Thyroid gland (tissue), 4 donors: ENCODE measurements around the gene SLCO2A1.

ENCODE experiments used
- CTCF ChIP-seq, 6 experiments: fragments of 200-600 bp in 3 of 6; fragments of 450-650 bp in 3 of 6; sonication (generic) in 3 of 6; IDR thresholded peaks; one replicate each; pipeline ENCODE4 v1.5.1; 2016 to 2019; ENCODE audit warnings: antibody characterized with exemption in 6 of 6, mild to moderate bottlenecking in 2 of 6, inconsistent platforms in 1 of 6, moderate library complexity in 1 of 6
- POLR2A ChIP-seq, 2 donors: fragments of 450-650 bp; IDR thresholded peaks; one replicate each; pipeline ENCODE4 v1.6.1; 2017; ENCODE audit warnings: antibody characterized with exemption in 2 of 2, mild to moderate bottlenecking in 2 of 2, moderate library complexity in 1 of 2

GRCh38 chr3:133965906-133966305 lies 63.8 kb downstream of the SLCO2A1 start:
- TF ChIP-seq POLR2A (IDR thresholded peaks at IDR 0.05) = no peak
- no peak for TF ChIP-seq CTCF (IDR thresholded peaks at IDR 0.05)
